Activated naive CD4-positive, alpha-beta T cell treated with anti-CD3 and anti-CD28 coated beads, Interleukin-2, amount 50 U/mL, for 16 hours (primary cell): ENCODE data around the gene ASPA.
"Not testable (repeated sequence)": the region's sequence is repeated elsewhere in the genome, so short reads cannot be mapped to it uniquely, and the experiment has no call there.

Source experiments
- DNase-seq: peaks from one replicate; pipeline ENCODE4 v3.0.0-alpha.2; 2020

Gene ASPA

GRCh38 chr17:3510090-3510489 lies 34.3 kb downstream of the ASPA start:
- DNase-seq, result no peak

DNA sequence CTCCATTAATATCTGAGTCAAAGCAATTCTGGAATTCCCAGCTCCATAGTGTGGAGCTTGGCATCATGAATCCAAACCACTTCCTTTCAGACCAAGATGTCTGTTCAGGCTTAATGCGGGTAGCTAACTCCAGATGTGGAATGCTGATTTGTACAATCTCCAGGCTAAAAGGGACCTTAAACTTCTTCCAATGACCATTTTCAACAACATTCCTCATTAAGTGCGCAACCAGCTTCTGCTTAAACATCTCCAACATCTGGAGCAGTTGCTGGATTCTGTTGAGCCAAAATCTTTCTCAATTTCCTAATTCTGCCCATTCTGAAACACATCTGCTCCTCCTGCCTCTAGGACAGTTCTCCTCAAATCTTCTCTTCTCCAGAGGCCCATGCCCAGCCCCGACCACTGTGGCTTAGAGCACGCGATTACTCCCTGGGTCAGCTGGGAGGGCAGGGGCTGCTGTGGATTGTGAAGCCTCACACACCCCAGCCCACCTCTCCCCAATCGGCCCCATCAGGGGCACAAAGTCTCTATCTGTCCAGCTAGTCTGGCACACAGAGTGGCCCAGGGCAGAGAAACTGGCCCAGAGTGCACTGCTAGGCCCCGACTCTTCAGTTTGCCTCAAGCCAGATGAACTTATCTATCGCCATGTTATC lies 36.2 kb downstream of the ASPA start:
- no peak for DNase-seq

GRCh38 chr17:3512505-3513171 lies 36.8 kb downstream of the ASPA start:
- DNase-seq, result no peak

DNA sequence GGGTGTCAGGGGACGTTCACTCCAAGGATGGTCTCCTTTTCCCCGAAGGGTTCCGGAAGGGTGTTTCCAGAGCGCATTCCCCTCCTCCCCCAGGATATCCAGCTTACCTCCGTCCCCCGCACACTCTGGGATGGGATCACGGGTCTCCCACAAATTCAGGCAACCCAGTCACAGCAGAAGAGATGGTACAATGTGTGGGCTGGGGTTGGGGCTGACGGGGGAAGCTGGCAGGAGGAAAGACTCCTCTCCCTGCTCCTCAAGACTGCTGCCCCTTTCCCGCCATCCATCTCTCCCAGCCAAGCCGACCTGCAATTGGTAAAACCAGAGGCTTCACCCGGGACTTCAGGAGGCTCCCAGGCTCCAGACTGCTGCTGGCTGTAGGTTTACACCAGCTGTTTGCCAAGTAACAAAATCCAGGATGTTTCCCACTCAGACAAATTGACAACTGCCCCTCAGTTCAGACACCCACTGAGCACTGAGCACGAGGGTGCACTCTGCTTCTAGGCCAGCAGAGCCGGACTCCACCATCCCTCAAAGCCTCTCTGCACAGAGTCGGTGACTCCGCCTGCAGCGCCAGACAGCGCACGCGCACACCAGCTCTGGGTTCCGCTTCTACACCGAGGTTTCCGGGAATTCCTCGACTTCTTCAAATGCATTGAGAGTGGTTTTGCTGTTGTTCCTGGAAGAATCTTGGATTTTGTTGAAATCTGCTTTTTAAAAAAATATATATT lies 37.7 kb downstream of the ASPA start:
- DNase-seq, result no peak

- not testable (repeated sequence) for DNase-seq
Measured at GRCh38 chr17:3514167-3514566, 38.4 kb downstream of the ASPA start.

GRCh38 chr17:3514873-3515272 lies 39.1 kb downstream of the ASPA start:
- DNase-seq, result no peak

DNA sequence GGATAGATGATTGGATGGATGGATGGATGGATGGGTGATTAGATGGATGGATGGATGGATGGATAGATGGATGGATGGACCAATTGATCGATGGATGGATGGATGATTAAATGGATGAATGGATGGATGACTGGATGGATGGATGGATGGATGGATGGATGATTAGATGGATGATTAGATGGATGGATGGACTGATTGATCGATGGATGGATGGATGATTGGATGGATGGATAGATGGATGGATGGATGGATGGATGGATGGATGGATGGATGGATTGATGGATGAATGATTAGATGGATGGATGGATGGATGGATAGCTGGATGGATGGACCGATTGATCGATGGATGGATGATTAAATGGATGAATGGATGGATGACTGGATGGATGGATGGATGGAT lies 43.7 kb downstream of the ASPA start:
- DNase-seq, result not testable (repeated sequence)

- DNase-seq, result no peak
Measured at GRCh38 chr17:3524024-3524423, 48.2 kb downstream of the ASPA start.

DNA sequence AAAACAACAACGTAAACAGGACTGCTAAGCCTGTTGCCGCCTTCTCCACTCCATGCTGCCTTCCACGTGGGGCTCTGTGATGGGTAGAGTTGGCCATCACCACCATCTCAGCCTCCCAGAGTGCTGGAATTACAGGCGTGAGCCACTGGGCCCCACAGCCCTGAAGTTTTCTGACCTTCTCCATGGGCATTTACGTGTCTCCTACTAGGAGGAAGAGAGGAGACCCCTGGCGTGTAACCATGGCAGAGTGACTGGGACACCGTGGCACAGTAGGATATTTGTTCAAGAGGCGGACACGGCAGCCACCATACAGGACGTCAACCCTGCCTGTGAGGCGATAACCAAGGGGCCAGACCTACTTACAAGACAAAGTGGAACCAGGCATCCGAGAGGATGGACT lies 50.7 kb downstream of the ASPA start:
- DNase-seq, result no peak

DNA sequence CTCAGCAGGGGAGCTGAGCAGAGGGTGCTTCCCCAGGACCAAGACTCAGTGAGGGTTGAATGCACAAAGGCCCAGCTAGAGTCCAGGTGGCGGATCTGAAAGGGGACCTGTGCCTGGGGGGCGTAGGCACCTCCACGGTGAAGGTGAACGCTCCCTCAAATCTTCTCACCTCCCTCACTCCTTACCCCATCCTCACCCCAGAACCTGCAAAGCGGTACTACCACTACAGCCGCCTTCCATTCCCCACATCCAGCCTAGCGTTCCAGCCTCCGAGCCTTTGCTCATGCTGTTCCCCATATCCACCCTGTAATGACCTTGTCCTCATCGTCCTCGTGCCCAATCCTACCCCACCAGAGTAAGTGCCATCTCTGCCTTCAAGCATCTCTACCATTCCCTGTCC lies 51.2 kb downstream of the ASPA start:
- no peak for DNase-seq

- DNase-seq, result no peak
Measured at GRCh38 chr17:3527468-3527867, 51.7 kb downstream of the ASPA start.

- no peak for DNase-seq
Measured at GRCh38 chr17:3527896-3528295, 52.1 kb downstream of the ASPA start.

GRCh38 chr17:3528403-3528851 lies 52.6 kb downstream of the ASPA start:
- no peak for DNase-seq

DNA sequence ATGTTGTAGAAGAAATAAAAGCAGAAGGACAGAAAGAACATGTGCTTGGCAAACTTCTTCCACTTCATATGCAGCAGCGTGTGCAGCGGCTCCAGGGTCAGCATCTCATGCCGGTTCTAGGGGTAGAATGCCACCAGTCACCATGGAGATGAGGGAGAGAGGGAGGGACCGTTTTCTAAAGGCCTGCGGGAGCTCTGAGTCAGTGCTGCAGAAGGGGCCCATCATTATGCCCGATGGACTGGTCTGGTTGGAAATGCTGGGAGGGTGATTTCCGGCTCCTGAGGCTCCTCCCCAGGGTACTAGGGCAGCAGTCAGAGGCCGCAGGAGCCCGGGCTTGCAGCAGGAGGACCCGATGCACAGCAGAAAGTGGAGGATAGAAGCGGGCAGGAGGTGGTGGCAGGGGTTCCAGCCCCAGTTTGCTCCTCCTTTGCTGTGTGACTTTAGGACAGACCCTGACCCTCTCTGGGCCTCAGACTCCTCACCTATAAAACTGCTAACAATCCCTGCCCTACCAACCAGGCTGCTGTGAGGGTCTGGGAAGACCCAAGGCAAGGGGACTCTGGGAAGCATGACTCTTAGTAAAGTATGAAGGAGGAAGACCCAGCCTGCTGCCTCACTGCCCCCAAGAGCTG lies 53.2 kb downstream of the ASPA start:
- DNase-seq, result no peak

DNA sequence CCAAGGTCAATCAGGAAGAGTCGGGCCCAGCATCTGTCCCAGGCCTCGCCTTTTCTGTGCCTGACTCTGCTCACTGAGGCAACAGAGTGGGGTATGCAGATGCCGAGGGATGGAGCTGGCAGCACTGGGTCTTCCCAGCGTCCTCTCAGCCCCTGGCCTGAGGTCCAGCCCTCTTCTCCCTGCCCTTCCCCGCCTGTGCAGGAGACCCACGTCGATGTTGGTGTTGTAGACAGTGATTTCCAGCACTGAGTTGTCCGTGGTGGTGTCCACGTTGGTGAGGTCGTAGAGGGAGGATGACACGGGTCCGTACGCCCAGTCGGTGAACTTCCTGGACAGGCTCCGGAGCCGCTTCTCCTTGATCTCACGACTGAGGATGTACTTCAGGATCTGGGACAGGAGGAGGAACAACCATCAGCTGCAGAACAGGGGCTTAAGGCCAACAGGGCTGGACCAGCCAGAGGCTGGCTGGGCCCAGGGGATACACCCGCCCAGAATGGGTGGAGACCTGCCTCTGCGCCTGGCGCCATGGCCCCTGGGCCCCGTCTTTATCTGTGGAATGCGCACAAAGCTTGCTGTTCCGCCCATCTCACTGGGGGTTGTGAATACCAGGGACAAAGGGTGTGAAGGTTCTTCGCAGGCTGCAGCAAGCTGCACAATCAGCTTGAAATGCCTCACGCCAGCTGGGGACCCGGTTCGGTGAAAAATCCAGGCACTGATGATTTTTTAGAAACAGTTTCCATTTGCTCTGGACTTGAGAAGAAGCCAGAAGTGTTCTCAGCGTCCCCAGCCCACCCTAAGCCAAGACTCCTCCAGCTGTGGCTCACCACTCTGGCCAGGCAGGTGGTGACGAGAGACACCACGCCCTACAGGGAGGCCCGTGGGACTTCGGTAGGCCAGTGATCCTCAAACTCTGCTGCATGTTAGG lies 54.3 kb downstream of the ASPA start:
- DNase-seq, result no peak

DNA sequence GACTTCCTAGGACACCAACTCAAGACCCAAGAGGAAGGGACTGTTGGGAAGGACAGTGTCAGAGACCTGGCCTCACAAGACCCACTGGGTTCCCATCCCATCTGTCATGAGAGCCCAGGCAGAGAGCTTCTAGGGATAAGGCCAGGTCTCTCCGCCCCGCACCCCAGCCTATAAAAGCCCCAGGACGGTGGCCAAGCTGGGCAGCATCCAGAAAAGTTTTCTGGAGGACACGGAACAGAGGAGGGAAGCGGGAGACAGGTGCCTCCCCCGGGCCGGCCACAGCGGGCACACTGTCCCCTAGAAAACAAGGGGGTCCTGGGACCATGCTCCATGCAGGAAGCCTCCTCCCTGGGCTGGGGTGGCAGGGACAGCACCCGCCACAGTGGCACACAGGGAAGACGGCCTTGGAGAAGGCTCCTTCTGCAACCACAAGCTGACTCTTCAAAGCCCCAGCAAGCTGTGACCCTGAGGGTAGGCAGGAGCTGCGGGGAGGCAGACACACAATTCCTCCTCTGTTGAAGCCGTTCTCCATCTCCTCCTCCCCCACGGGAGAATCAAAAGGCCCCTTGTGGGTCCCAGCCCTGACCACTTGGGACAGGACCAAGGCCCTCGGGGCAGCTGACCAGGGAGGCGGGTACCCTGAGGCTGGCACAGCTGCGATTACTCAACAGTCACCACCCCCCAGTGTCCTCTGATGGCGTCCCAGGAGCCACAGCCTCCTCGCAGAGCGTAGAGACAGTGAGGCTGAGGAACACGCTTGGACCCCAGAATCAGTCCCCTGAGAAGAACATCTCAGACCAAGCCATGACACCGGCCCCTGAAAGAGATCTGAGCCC lies 55.7 kb downstream of the ASPA start:
- DNase-seq, result no peak

DNA sequence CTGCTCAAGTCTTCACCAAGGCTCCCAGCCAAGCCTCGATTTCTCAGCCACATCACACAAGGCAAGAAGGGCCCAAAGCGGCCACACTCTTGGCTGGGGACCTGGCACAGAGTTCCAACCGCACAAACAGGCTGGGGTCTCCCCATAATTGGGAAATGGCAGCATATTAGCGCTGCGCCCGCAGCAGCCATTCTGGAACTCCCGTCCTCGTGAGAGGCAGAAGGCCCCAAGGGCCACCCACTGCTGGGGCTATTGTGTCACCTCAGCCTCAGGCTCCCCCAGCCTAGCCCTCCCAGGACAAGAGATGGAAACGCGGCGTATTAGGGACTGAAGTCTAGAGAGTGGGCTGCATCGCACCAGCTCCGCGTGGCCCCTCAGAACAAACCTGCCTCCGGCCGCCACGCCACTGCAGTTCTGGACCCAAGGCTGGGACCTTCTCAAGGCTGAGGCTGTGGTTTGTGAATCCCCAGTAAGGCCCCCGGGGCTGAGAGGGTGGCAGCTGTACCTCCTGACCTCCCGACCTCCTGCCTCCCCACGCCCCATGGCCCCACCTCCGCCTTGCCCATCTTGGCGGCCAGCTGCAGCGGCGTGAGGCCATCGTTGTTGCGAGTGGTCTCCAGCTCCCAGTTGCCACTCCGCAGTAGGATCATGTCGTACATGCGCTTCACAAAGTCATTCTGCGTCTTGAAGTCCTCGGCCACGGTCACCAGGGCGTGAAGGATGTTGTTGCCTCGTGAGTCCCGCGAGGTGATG lies 56.5 kb downstream of the ASPA start:
- no peak for DNase-seq

GRCh38 chr17:3532859-3533142 lies 57.0 kb downstream of the ASPA start:
- no peak for DNase-seq

GRCh38 chr17:3533752-3534151 lies 58.0 kb downstream of the ASPA start:
- DNase-seq, result no peak

- DNase-seq, result no peak
Measured at GRCh38 chr17:3534881-3535252, 59.1 kb downstream of the ASPA start.
